Body of pancreas (tissue), 4 donors: ENCODE measurements around the gene DAPK1.

ENCODE experiments used
- CTCF ChIP-seq, 7 experiments: fragments of 450-650 bp in 4 of 7; fragments of 200-600 bp in 3 of 7; sonication (generic) in 3 of 7; IDR thresholded peaks; one replicate each; pipeline ENCODE4 v1.5.1; 2016 to 2019; ENCODE audit warnings: antibody characterized with exemption in 7 of 7
- POLR2A ChIP-seq, 3 donors: fragments of 450-650 bp; IDR thresholded peaks; one replicate each; pipeline ENCODE4 v1.6.1; 2016; ENCODE audit warnings: antibody characterized with exemption in 3 of 3, mild to moderate bottlenecking in 2 of 3

GRCh38 chr9:87656485-87656884 lies 158.8 kb downstream of the DAPK1 start:
- TF ChIP-seq CTCF (IDR thresholded peaks at IDR 0.05): no peak
- no peak for TF ChIP-seq POLR2A (IDR thresholded peaks at IDR 0.05)
